H9 (cell line): ENCODE measurements around the gene CMAS. TPM values are rescaled to one million over a fixed set of nuclear protein-coding genes. Genes with fewer than 3 reads are reported as not detected.

ENCODE experiments used
- DNase-seq: peaks from one replicate; pipeline ENCODE4 v3.0.0-alpha.2; 2017
- H2AFZ ChIP-seq: one replicate; pipeline ENCODE4 v1.6.1; 2013; ENCODE audit warnings: mild to moderate bottlenecking, low read length, control low read depth, moderate library complexity
- H2AK5ac ChIP-seq: 2 replicates; pipeline ENCODE4 v1.6.1; 2013; ENCODE audit warnings: low read length, control low read depth, mixed read lengths; ENCODE audit not compliant: insufficient read length
- H2BK120ac ChIP-seq: one replicate; pipeline ENCODE4 v1.6.1; 2013; ENCODE audit warnings: low read depth, mild to moderate bottlenecking, low read length, control low read depth, inconsistent platforms; ENCODE audit not compliant: poor library complexity, severe bottlenecking
- H2BK12ac ChIP-seq: 2 replicates; pipeline ENCODE4 v1.6.1; 2013; ENCODE audit warnings: low read length, control low read depth, mixed read lengths, low read depth; ENCODE audit not compliant: insufficient read length
- H2BK15ac ChIP-seq: 2 replicates; pipeline ENCODE4 v1.6.1; 2013; ENCODE audit warnings: low read depth, low read length, control low read depth
- H2BK20ac ChIP-seq: one replicate; pipeline ENCODE4 v1.6.1; 2013; ENCODE audit warnings: low read depth, mild to moderate bottlenecking, low read length, control low read depth, inconsistent platforms; ENCODE audit not compliant: poor library complexity, severe bottlenecking
- H2BK5ac ChIP-seq: 2 replicates; pipeline ENCODE4 v1.6.1; 2013; ENCODE audit warnings: low read length, control low read depth, mixed read lengths; ENCODE audit not compliant: insufficient read length
- H3K14ac ChIP-seq: 2 replicates; pipeline ENCODE4 v1.6.1; 2013; ENCODE audit warnings: low read length, control low read depth; ENCODE audit not compliant: insufficient read depth
- H3K18ac ChIP-seq: 2 replicates; pipeline ENCODE4 v1.6.1; 2013; ENCODE audit warnings: low read depth, mild to moderate bottlenecking, mixed read lengths, low read length, control low read depth; ENCODE audit not compliant: insufficient read length
- H3K23ac ChIP-seq: 2 replicates; pipeline ENCODE4 v1.6.1; 2013; ENCODE audit warnings: low read length, control low read depth, mixed read lengths, low read depth; ENCODE audit not compliant: insufficient read length
- H3K23me2 ChIP-seq: 2 replicates; pipeline ENCODE4 v1.6.1; 2013; ENCODE audit warnings: low read depth, mild to moderate bottlenecking, mixed read lengths, low read length, control low read depth; ENCODE audit not compliant: insufficient read length, poor library complexity, severe bottlenecking
- H3K27ac ChIP-seq: 2 replicates; pipeline ENCODE4 v1.5.1; 2013; ENCODE audit warnings: low read length, control low read depth, mixed read lengths, low read depth; ENCODE audit not compliant: insufficient read length
- H3K27me3 ChIP-seq: 2 replicates; pipeline ENCODE4 v1.6.1; 2013; ENCODE audit warnings: low read length, control low read depth, inconsistent platforms; ENCODE audit not compliant: insufficient read depth
- H3K4ac ChIP-seq: 2 replicates; pipeline ENCODE4 v1.6.1; 2013; ENCODE audit warnings: low read depth, mild to moderate bottlenecking, control low read depth, inconsistent platforms, low read length, moderate library complexity
- H3K4me1 ChIP-seq: 2 replicates; pipeline ENCODE4 v1.6.1; 2013; ENCODE audit warnings: low read length, control low read depth, inconsistent platforms; ENCODE audit not compliant: insufficient read depth
- H3K4me2 ChIP-seq: 2 replicates; pipeline ENCODE4 v1.6.1; 2013; ENCODE audit warnings: low read length, control low read depth, mixed read lengths; ENCODE audit not compliant: insufficient read length, insufficient read depth
- H3K56ac ChIP-seq: 2 replicates; pipeline ENCODE4 v1.6.1; 2013; ENCODE audit warnings: low read depth, mild to moderate bottlenecking, mixed read lengths, low read length, control low read depth; ENCODE audit not compliant: insufficient read length
- H3K79me1 ChIP-seq: 2 replicates; pipeline ENCODE4 v1.6.1; 2013; ENCODE audit warnings: low read depth, mild to moderate bottlenecking, moderate library complexity, low read length, control low read depth, inconsistent platforms; ENCODE audit not compliant: insufficient read depth, poor library complexity, severe bottlenecking
- H3K79me2 ChIP-seq: 2 replicates; pipeline ENCODE4 v1.6.1; 2013; ENCODE audit warnings: low read length, control low read depth, inconsistent platforms; ENCODE audit not compliant: insufficient read depth
- H3K9ac ChIP-seq: 2 replicates; pipeline ENCODE4 v1.6.1; 2013; ENCODE audit warnings: low read length, control low read depth, mixed read lengths; ENCODE audit not compliant: insufficient read length; ENCODE audit errors: extremely low read depth
- H3K9me3 ChIP-seq: one replicate; pipeline ENCODE4 v1.6.1; 2013; ENCODE audit warnings: low read depth, low read length, inconsistent platforms; ENCODE audit not compliant: control insufficient read depth
- H3T11ph ChIP-seq: one replicate; pipeline ENCODE4 v1.6.1; 2013; ENCODE audit warnings: mild to moderate bottlenecking, low read length, control low read depth, inconsistent platforms
- H4K20me1 ChIP-seq: one replicate; pipeline ENCODE4 v1.6.1; 2013; ENCODE audit not compliant: control insufficient read depth, insufficient read length, insufficient read depth
- H4K5ac ChIP-seq: 2 replicates; pipeline ENCODE4 v1.6.1; 2013; ENCODE audit warnings: low read depth, mild to moderate bottlenecking, mixed read lengths, low read length, control low read depth; ENCODE audit not compliant: insufficient read length
- H4K8ac ChIP-seq: replicated peaks from 2 replicates; pipeline ENCODE4 v1.6.1; 2013; ENCODE audit warnings: low read length, control low read depth, mixed read lengths, low read depth; ENCODE audit not compliant: insufficient read length
- H4K91ac ChIP-seq: 2 replicates; pipeline ENCODE4 v1.6.1; 2013; ENCODE audit warnings: low read depth, mild to moderate bottlenecking, moderate library complexity, mixed read lengths, low read length, control low read depth; ENCODE audit not compliant: insufficient read length
- H3K27ac Mint-ChIP-seq, 3 experiments: 2 replicates in 2 of 3; 3 replicates in 1 of 3; pipeline ENCODE4 v1.8.0; 2020 to 2021; ENCODE audit warnings: mixed read lengths in 3 of 3, mild to moderate bottlenecking in 1 of 3, moderate library complexity in 1 of 3
- H3K27me3 Mint-ChIP-seq: 2 replicates; pipeline ENCODE4 v1.8.0; 2021; ENCODE audit warnings: low read depth, mild to moderate bottlenecking, moderate library complexity, mixed read lengths
- H3K36me3 Mint-ChIP-seq, 3 experiments: 2 replicates in 2 of 3; 3 replicates in 1 of 3; pipeline ENCODE4 v1.8.0; 2020 to 2021; ENCODE audit warnings: low read depth in 3 of 3, mixed read lengths in 3 of 3; ENCODE audit not compliant: insufficient read depth in 1 of 3
- H3K4me1 Mint-ChIP-seq, 2 experiments: 2 replicates each; pipeline ENCODE4 v1.8.0; 2020; ENCODE audit warnings: mixed read lengths in 2 of 2
- H3K4me3 Mint-ChIP-seq, 2 experiments: 2 replicates in 1 of 2; 3 replicates in 1 of 2; pipeline ENCODE4 v1.8.0; 2020 to 2021; ENCODE audit warnings: mild to moderate bottlenecking in 2 of 2, mixed read lengths in 2 of 2, moderate library complexity in 1 of 2
- H3K9me3 Mint-ChIP-seq, 2 experiments: 2 replicates in 1 of 2; 3 replicates in 1 of 2; pipeline ENCODE4 v1.8.0; 2020; ENCODE audit warnings: mild to moderate bottlenecking in 2 of 2, mixed read lengths in 2 of 2, moderate library complexity in 1 of 2
- CTCF ChIP-seq: fragments of 200-600 bp; sonication (generic); conservative IDR thresholded peaks from 3 replicates; pipeline ENCODE4 v1.8.0; 2021; ENCODE audit warnings: antibody characterized with exemption, mild to moderate bottlenecking
- WGBS: extraction: QIAGEN DNeasy Blood & Tissue Kit; methylation state at CpG from one replicate; pipeline ENCODE4 v1.1.7; 2013; ENCODE audit warnings: missing lambda C conversion rate, low lambda C conversion rate, mixed read lengths; ENCODE audit not compliant: insufficient read length; ENCODE audit errors: extremely low coverage; 5-methylcytosine and 5-hydroxymethylcytosine counted together
- total RNA-seq: library from RNA; stranded (reverse); gene quantifications from 2 replicates; pipeline ENCODE4 v1.2.1, GENCODE V29; 2021

Gene CMAS
- total RNA-seq, 1 experiment from 2014 or later: 47.4 TPM

- no peak for TF ChIP-seq CTCF
- Histone ChIP-seq H3K79me1 (no peaks in the 10 kb centered on the region), H4K5ac (no peak overlapping the region), H3K56ac (no peak overlapping the region), H3K14ac (no peak overlapping the region), H2BK12ac (no peak overlapping the region), H2AK5ac (no peak overlapping the region), H2BK120ac (no peak overlapping the region), H2AFZ (no peak overlapping the region), H3K79me2 (no peaks in the 10 kb centered on the region), H3T11ph (no peak overlapping the region), H3K23ac (no peak overlapping the region), H2BK5ac (no peak overlapping the region), H4K8ac (no peak overlapping the region), H3K4ac (no peak overlapping the region), H2BK20ac (no peak overlapping the region), H4K20me1 (no peaks in the 10 kb centered on the region), H3K27me3 (no peaks in the 10 kb centered on the region), H4K91ac (no peak overlapping the region), H3K9me3 (no peaks in the 10 kb centered on the region), H3K4me1 (no peaks in the 10 kb centered on the region), H3K23me2 (no peaks in the 10 kb centered on the region), H3K9ac (no peak overlapping the region), H3K4me2 (no peak overlapping the region), H3K27ac (no peak overlapping the region), H3K18ac (no peak overlapping the region), H2BK15ac (no peak overlapping the region)
- no peak for DNase-seq
- H3K27me3 Mint-ChIP-seq: no peaks in the 10 kb centered on the region
- H3K4me3 Mint-ChIP-seq: no peak overlapping the region
- H3K9me3 Mint-ChIP-seq: no peaks in the 10 kb centered on the region
- H3K27ac Mint-ChIP-seq: no peak overlapping the region
- no peaks in the 10 kb centered on the region; a peak in 1 of 4 replicates for H3K4me1 Mint-ChIP-seq
- WGBS: no CpG with 5 or more reads among the region's 2 CpGs
- H3K36me3 Mint-ChIP-seq: no peaks in the 10 kb centered on the region; a peak in 1 of 7 replicates
Observed at GRCh38 chr12:22088886-22089285, 42.9 kb downstream of the CMAS start.
